GM10266 (cell line): Measurements from ENCODE around the gene SUPT7L.

ENCODE experiments used
- DNase-seq: peaks from one replicate; pipeline ENCODE4 v3.0.0; 2012; ENCODE audit errors: extremely low spot score
- TF ChIP-seq, protein P1 (sequence below): IDR thresholded peaks from 2 replicates; pipeline ENCODE4 v1.5.1; 2012; ENCODE audit warnings: mild to moderate bottlenecking, low read depth; ENCODE audit not compliant: control insufficient read depth, insufficient read depth; ENCODE audit errors: missing control alignments

SUPT7L gene

DNA sequence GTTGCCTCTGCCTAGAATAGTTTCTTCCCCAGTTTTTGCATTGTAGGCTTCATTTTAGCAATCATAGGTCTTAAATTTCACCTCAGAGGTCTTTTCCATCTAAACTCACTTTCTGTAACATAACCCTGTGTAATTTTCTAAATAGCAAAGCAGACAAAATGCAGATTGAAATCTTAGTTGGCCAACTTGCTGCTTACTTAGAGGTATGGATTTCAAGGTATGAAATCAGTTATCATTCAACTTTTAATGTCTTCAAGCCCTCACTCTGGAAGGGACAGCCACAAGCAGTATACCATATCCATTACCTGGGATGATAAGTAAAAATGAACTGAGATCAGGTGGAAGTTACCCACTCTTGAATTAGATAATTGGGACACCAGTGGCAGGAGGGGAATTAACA is 38.5 kb downstream of the SUPT7L start:
- TF ChIP-seq, protein P1, sequence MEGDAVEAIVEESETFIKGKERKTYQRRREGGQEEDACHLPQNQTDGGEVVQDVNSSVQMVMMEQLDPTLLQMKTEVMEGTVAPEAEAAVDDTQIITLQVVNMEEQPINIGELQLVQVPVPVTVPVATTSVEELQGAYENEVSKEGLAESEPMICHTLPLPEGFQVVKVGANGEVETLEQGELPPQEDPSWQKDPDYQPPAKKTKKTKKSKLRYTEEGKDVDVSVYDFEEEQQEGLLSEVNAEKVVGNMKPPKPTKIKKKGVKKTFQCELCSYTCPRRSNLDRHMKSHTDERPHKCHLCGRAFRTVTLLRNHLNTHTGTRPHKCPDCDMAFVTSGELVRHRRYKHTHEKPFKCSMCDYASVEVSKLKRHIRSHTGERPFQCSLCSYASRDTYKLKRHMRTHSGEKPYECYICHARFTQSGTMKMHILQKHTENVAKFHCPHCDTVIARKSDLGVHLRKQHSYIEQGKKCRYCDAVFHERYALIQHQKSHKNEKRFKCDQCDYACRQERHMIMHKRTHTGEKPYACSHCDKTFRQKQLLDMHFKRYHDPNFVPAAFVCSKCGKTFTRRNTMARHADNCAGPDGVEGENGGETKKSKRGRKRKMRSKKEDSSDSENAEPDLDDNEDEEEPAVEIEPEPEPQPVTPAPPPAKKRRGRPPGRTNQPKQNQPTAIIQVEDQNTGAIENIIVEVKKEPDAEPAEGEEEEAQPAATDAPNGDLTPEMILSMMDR = no peak
- no peak for DNase-seq

GRCh38 chr2:27622921-27623384 is 40.5 kb downstream of the SUPT7L start:
- DNase-seq = no peak
- TF ChIP-seq, protein P1 = no peak

DNA sequence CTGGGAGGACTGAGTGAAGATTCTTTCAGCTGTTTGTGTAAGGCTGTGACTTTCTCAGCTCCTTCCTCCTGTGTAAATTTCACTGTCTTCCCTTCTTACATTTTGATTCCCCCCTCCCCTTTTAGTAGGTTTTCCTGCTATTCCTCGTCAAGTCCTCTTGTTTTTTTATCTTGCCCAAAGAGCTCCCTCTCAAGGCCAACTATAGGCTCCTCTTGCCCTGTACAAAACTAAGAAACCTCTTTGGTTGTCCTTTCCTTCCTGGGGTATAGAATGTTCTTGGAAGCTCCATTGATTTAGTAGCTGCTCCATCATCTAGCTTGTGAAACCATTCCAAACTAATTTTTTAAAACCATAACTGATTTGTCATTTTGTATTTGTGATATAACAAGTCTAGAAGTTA is 41.9 kb downstream of the SUPT7L start:
- TF ChIP-seq, protein P1 = no peak
- DNase-seq = no peak

GRCh38 chr2:27615316-27615715 is 48.1 kb downstream of the SUPT7L start:
- TF ChIP-seq, protein P1 = no peak

DNA sequence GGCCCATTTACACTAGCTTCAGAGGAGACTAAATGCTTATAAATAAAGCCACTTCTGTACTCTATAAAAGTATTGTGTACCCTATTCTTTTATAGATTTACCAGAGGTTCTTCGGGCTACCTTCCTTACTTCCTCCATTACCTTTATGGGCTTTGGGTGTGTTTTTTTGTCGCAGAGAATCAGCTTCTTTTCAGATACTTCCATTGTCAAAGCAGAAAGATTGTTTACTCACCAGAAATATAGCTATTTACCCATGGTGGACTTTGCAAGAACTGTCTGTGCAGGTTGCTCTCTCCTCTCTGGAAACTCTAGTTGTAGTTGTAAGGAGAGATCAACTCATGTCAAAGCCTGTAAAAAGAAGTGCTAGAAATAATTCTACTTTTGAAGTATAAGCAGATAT is 49.4 kb downstream of the SUPT7L start:
- TF ChIP-seq, protein P1 = no peak
- no peak for DNase-seq

More at GRCh38 chr2:27615316-27615715, 48.1 kb downstream of the SUPT7L start:
- no peak for DNase-seq

DNA sequence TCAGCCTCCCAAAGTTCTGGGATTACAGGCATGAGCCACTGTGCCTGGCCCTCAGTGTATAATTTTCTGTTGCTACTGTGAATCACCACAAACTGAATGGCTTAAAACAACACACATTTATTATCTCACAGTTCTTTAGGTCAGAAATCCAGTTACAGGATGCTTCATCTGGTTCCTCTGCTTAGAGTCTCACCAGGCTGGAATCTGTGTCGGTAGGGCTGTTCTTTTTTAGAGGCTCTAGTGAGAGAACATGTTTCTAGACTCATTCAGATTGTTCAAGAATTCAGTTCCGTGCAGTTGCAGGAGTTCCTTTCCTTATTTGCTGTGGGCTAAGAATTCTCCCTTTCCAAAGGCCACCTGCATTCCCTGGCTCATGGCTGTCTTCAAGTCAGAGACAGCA is 56.8 kb downstream of the SUPT7L start:
- no peak for DNase-seq
- TF ChIP-seq, protein P1 = no peak
